Neural cell (in vitro differentiated cells): ENCODE data around the gene MPO. TPM values are rescaled to one million over a fixed set of nuclear protein-coding genes. Genes with fewer than 3 reads are reported as not detected.

ENCODE experiments used
- H2AFZ ChIP-seq: fragments of 200-600, 300-800 bp; sonication (generic), shearing (Covaris generic); 2 replicates; pipeline ENCODE4 v1.6.0; 2014; ENCODE audit warnings: low read depth, mild to moderate bottlenecking, antibody characterized with exemption, low read length, moderate library complexity
- H3F3A ChIP-seq: fragments of 200-600 bp; shearing (Covaris generic); 2 replicates; pipeline ENCODE4 v1.6.1; 2016; ENCODE audit warnings: mild to moderate bottlenecking, moderate library complexity, mixed read lengths, antibody characterized with exemption, low read length; ENCODE audit not compliant: insufficient read depth, poor library complexity, severe bottlenecking
- H3K27ac ChIP-seq: fragments of 200-600, 300-800 bp; sonication (generic), shearing (Covaris generic); 2 replicates; pipeline ENCODE4 v1.5.1; 2014; ENCODE audit warnings: mild to moderate bottlenecking, low read length, moderate library complexity
- H3K27me3 ChIP-seq: fragments of 300-800, 200-600 bp; sonication (generic), shearing (Covaris generic); 2 replicates; pipeline ENCODE4 v1.6.0; 2014; ENCODE audit warnings: mild to moderate bottlenecking, low read depth, low read length, moderate library complexity; ENCODE audit not compliant: insufficient read depth
- H3K36me3 ChIP-seq: fragments of 300-800, 200-600 bp; sonication (generic), shearing (Covaris generic); 2 replicates; pipeline ENCODE4 v1.5.1; 2014; ENCODE audit warnings: mild to moderate bottlenecking, antibody characterized with exemption, low read length, moderate library complexity; ENCODE audit not compliant: insufficient read depth
- H3K4me2 ChIP-seq: fragments of 300-800, 200-600 bp; sonication (generic), shearing (Covaris generic); 2 replicates; pipeline ENCODE4 v1.6.0; 2014; ENCODE audit warnings: mild to moderate bottlenecking, low read length
- H3K4me3 ChIP-seq: fragments of 300-800, 200-600 bp; sonication (generic), shearing (Covaris generic); 2 replicates; pipeline ENCODE4 v1.5.1; 2014; ENCODE audit warnings: mild to moderate bottlenecking, low read length, moderate library complexity
- H3K79me2 ChIP-seq: fragments of 200-600 bp; shearing (Covaris generic); replicated peaks from 2 replicates; pipeline ENCODE4 v1.6.0; 2014; ENCODE audit warnings: mild to moderate bottlenecking, low read length, moderate library complexity; ENCODE audit not compliant: insufficient read depth
- H3K9ac ChIP-seq: fragments of 300-800, 200-600 bp; sonication (generic), shearing (Covaris generic); 2 replicates; pipeline ENCODE4 v1.6.1; 2016; ENCODE audit warnings: mild to moderate bottlenecking, low read length, mixed read lengths
- H3K9me2 ChIP-seq: fragments of 200-600 bp; shearing (Covaris generic); 2 replicates; pipeline ENCODE4 v1.6.1; 2016; ENCODE audit warnings: mild to moderate bottlenecking, low read length, mixed read lengths; ENCODE audit not compliant: insufficient read depth
- H3K9me3 ChIP-seq: fragments of 200-600, 300-800 bp; sonication (generic), shearing (Covaris generic); 2 replicates; pipeline ENCODE4 v1.6.1; 2016; ENCODE audit warnings: mild to moderate bottlenecking, mixed run types, low read length, moderate library complexity, mixed read lengths
- H4K20me1 ChIP-seq: fragments of 200-600 bp; shearing (Covaris generic); 2 replicates; pipeline ENCODE4 v1.6.1; 2016; ENCODE audit warnings: mild to moderate bottlenecking, mixed run types; ENCODE audit not compliant: insufficient read depth
- CTCF ChIP-seq: fragments of 450-650 bp; IDR thresholded peaks from 2 replicates; pipeline ENCODE4 v1.5.1; 2014; ENCODE audit warnings: antibody characterized with exemption, mild to moderate bottlenecking, moderate library complexity; ENCODE audit not compliant: poor library complexity, severe bottlenecking
- EP300 ChIP-seq: fragments of 450-650 bp; conservative IDR thresholded peaks from 2 replicates; pipeline ENCODE4 v1.6.1; 2014; ENCODE audit warnings: antibody characterized with exemption, mild to moderate bottlenecking, moderate library complexity; ENCODE audit not compliant: poor library complexity, severe bottlenecking
- EZH2 ChIP-seq: fragments of 200-600, 300-800 bp; shearing (Covaris generic), sonication (generic); IDR thresholded peaks from 2 replicates; pipeline ENCODE4 v1.6.1; 2014; ENCODE audit warnings: antibody characterized with exemption, low read length, borderline replicate concordance, mild to moderate bottlenecking; ENCODE audit not compliant: insufficient read depth, poor library complexity, severe bottlenecking
- MXI1 ChIP-seq: fragments of 450-650 bp; conservative IDR thresholded peaks from 2 replicates; pipeline ENCODE4 v1.6.1; 2014; ENCODE audit warnings: antibody characterized with exemption, mild to moderate bottlenecking; ENCODE audit not compliant: poor library complexity, severe bottlenecking
- POLR2AphosphoS5 ChIP-seq: IDR thresholded peaks from 2 replicates; pipeline ENCODE4 v1.6.1; 2012
- RAD21 ChIP-seq: fragments of 450-650 bp; conservative IDR thresholded peaks from 2 replicates; pipeline ENCODE4 v1.6.1; 2014; ENCODE audit warnings: antibody characterized with exemption, mild to moderate bottlenecking, moderate library complexity
- REST ChIP-seq: IDR thresholded peaks from 2 replicates; pipeline ENCODE4 v1.6.1; 2012; ENCODE audit warnings: borderline replicate concordance
- SMC3 ChIP-seq: fragments of 450-650 bp; conservative IDR thresholded peaks from 2 replicates; pipeline ENCODE4 v1.6.1; 2014; ENCODE audit warnings: antibody characterized with exemption, mild to moderate bottlenecking, moderate library complexity; ENCODE audit not compliant: poor library complexity
- TAF1 ChIP-seq: IDR thresholded peaks from 2 replicates; pipeline ENCODE4 v1.6.1; 2012; ENCODE audit warnings: low read depth
- polyA plus RNA-seq: library from polyadenylated mRNA; depleted of rRNA; stranded (reverse); fragments of >200 nt; gene quantifications from 2 replicates; pipeline ENCODE4 v1.2.3, GENCODE V29; 2014

MPO gene
- polyA plus RNA-seq, 1 donor from 2014 or later, result not detected

- Histone ChIP-seq H3K4me2 (no peak overlapping the region), H3F3A (no peaks in the 10 kb centered on the region), H3K27me3 (peaks cover 36% of the 10 kb centered on the region), H3K79me2 (no peaks in the 10 kb centered on the region), H3K27ac (no peak overlapping the region), H3K9me2 (no peaks in the 10 kb centered on the region), H4K20me1 (no peaks in the 10 kb centered on the region), H3K9me3 (no peaks in the 10 kb centered on the region), H3K36me3 (no peaks in the 10 kb centered on the region), H2AFZ (no peak overlapping the region), H3K4me3 (no peak overlapping the region), H3K9ac (no peak overlapping the region)
- TF ChIP-seq REST, result no peak
- no peak for TF ChIP-seq RAD21
- no peak for TF ChIP-seq POLR2AphosphoS5
- TF ChIP-seq MXI1, result no peak
- no peak for TF ChIP-seq CTCF
- TF ChIP-seq EZH2, result no peak
- no peak for TF ChIP-seq EP300
- no peak for TF ChIP-seq TAF1
- no peak for TF ChIP-seq SMC3
Measured at GRCh38 chr17:58250344-58251011, 30.3 kb downstream of the MPO start.

- peak overlapping the region; percentile 76 for H3K9ac ChIP-seq
- peaks cover 31% of the 10 kb centered on the region for H3K27me3 ChIP-seq
- no peaks in the 10 kb centered on the region for H3K9me3 ChIP-seq
- no peaks in the 10 kb centered on the region for H3K79me2 ChIP-seq
- no peak overlapping the region for H3K27ac ChIP-seq
- H4K20me1 ChIP-seq, result no peaks in the 10 kb centered on the region
- H3K36me3 ChIP-seq, result no peaks in the 10 kb centered on the region
- no peaks in the 10 kb centered on the region for H3K9me2 ChIP-seq
- H3K4me2 ChIP-seq, result peak overlapping the region; percentile 59
- H2AFZ ChIP-seq, result peak overlapping the region; percentile 83
- TF ChIP-seq REST (no peak), CTCF (peak; percentile 96), SMC3 (peak; percentile 83), MXI1 (peak; percentile 89), RAD21 (peak; percentile 83)
- no peaks in the 10 kb centered on the region for H3F3A ChIP-seq
- H3K4me3 ChIP-seq, result peak overlapping the region; percentile 84
Measured at GRCh38 chr17:58249270-58250133, 31.2 kb downstream of the MPO start.
